ENCODE measurements around the gene DNAJA3.

Gene DNAJA3

GRCh38 chr16:4491898-4492297, 66.2 kb downstream of the DNAJA3 start:
- H3K79me2 ChIP-seq (ENCODE audit: low read length): peaks cover 51% of the 10 kb centered on the region

GRCh38 chr16:4494746-4495490, 69.2 kb downstream of the DNAJA3 start:
- H2AFZ ChIP-seq (ENCODE audit: low read length): no peak overlapping the region
- no peaks in the 10 kb centered on the region for H3K9me2 ChIP-seq (replicated peaks; ENCODE audit: insufficient read depth, low read length)
- H3K9me3 ChIP-seq (replicated peaks; ENCODE audit: insufficient read depth, low read length): no peaks in the 10 kb centered on the region
- H3K27ac ChIP-seq (ENCODE audit: low read length): no peak overlapping the region
- no peak for DNase-seq
- H3K36me3 ChIP-seq (replicated peaks; ENCODE audit: insufficient read depth, low read length): 0 out of 2 replicates have a peak, but pooled peaks cover 3% of the 10 kb centered on the region
- no peak overlapping the region for H3K4me3 ChIP-seq (ENCODE audit: low read length)
- H3K79me2 ChIP-seq (ENCODE audit: low read length): peaks cover 60% of the 10 kb centered on the region
- no peaks in the 10 kb centered on the region for H3F3A ChIP-seq (ENCODE audit: insufficient read depth, low read length)
- H4K20me1 ChIP-seq (ENCODE audit: insufficient read depth, low read length): no peaks in the 10 kb centered on the region
- no peaks in the 10 kb centered on the region for H3K27me3 ChIP-seq (replicated peaks; ENCODE audit: insufficient read depth, low read length)
- H3K9ac ChIP-seq (ENCODE audit: low read length): no peak overlapping the region
- H3K4me2 ChIP-seq (ENCODE audit: low read depth, low read length): no peak overlapping the region
- H3K4me1 ChIP-seq (ENCODE audit: low read length): no peaks in the 10 kb centered on the region
- TF ChIP-seq EZH2phosphoT487 (IDR thresholded peaks at IDR 0.05; ENCODE audit: low read length) (no peak), CTCF (IDR thresholded peaks at IDR 0.05; ENCODE audit: low read length) (no peak), EZH2 (optimal IDR thresholded peaks at IDR 0.05; ENCODE audit: low read depth, low read length) (no peak)

More at GRCh38 chr16:4491898-4492297, 66.2 kb downstream of the DNAJA3 start:
- Histone ChIP-seq H3K9ac (ENCODE audit: low read length) (no peak overlapping the region), H3F3A (ENCODE audit: insufficient read depth, low read length) (no peaks in the 10 kb centered on the region; the same call in 1 of the 2 replicates), H3K9me3 (replicated peaks; ENCODE audit: insufficient read depth, low read length) (no peaks in the 10 kb centered on the region), H3K36me3 (replicated peaks; ENCODE audit: insufficient read depth, low read length) (0 out of 2 replicates have a peak, but pooled peaks cover 7% of the 10 kb centered on the region), H4K20me1 (ENCODE audit: insufficient read depth, low read length) (no peaks in the 10 kb centered on the region), H3K4me3 (ENCODE audit: low read length) (no peak overlapping the region), H3K27me3 (replicated peaks; ENCODE audit: insufficient read depth, low read length) (no peaks in the 10 kb centered on the region), H3K4me1 (ENCODE audit: low read length) (no peaks in the 10 kb centered on the region), H3K27ac (ENCODE audit: low read length) (no peak overlapping the region), H2AFZ (ENCODE audit: low read length) (no peak overlapping the region), H3K4me2 (ENCODE audit: low read depth, low read length) (no peak overlapping the region), H3K9me2 (replicated peaks; ENCODE audit: insufficient read depth, low read length) (no peaks in the 10 kb centered on the region)
- DNase-seq: no peak
- TF ChIP-seq CTCF (IDR thresholded peaks at IDR 0.05; ENCODE audit: low read length) (no peak), EZH2 (optimal IDR thresholded peaks at IDR 0.05; ENCODE audit: low read depth, low read length) (no peak), EZH2phosphoT487 (IDR thresholded peaks at IDR 0.05; ENCODE audit: low read length) (no peak)

- Histone ChIP-seq H3K27me3 (replicated peaks; ENCODE audit: insufficient read depth, low read length) (no peaks in the 10 kb centered on the region), H2AFZ (ENCODE audit: low read length) (no peak overlapping the region), H3K36me3 (replicated peaks; ENCODE audit: insufficient read depth, low read length) (0 out of 2 replicates have a peak, but pooled peaks cover 3% of the 10 kb centered on the region), H3K9ac (ENCODE audit: low read length) (no peak overlapping the region), H3F3A (ENCODE audit: insufficient read depth, low read length) (no peaks in the 10 kb centered on the region), H3K9me2 (replicated peaks; ENCODE audit: insufficient read depth, low read length) (no peaks in the 10 kb centered on the region), H3K27ac (ENCODE audit: low read length) (no peak overlapping the region), H3K4me3 (ENCODE audit: low read length) (no peak overlapping the region), H4K20me1 (ENCODE audit: insufficient read depth, low read length) (no peaks in the 10 kb centered on the region), H3K79me2 (ENCODE audit: low read length) (peaks cover 60% of the 10 kb centered on the region), H3K9me3 (replicated peaks; ENCODE audit: insufficient read depth, low read length) (no peaks in the 10 kb centered on the region), H3K4me2 (ENCODE audit: low read depth, low read length) (no peak overlapping the region), H3K4me1 (ENCODE audit: low read length) (no peaks in the 10 kb centered on the region)
- no peak for DNase-seq
- TF ChIP-seq EZH2 (optimal IDR thresholded peaks at IDR 0.05; ENCODE audit: low read depth, low read length) (no peak), CTCF (IDR thresholded peaks at IDR 0.05; ENCODE audit: low read length) (no peak), EZH2phosphoT487 (IDR thresholded peaks at IDR 0.05; ENCODE audit: low read length) (no peak)
These were observed 70.1 kb downstream of the DNAJA3 start for GRCh38 chr16:4495766-4496165.

Data from MM.1S (cell line).